GM21786 (cell line): ENCODE data around the gene GORASP2.

Source experiments
- ATAC-seq: cut with Tn5 transposase; IDR thresholded peaks from one replicate; pipeline ENCODE4 v1.9.1; 2021; ENCODE audit not compliant: unreplicated experiment

The GORASP2 gene

GRCh38 chr2:170922634-170923494 is 6.2 kb upstream of the GORASP2 start:
- no peak for ATAC-seq

GRCh38 chr2:170923799-170924198 is 5.3 kb upstream of the GORASP2 start:
- ATAC-seq = no peak

- ATAC-seq = no peak
Observed at GRCh38 chr2:170924969-170925368, 4.1 kb upstream of the GORASP2 start.

GRCh38 chr2:170925923-170926322 is 3.1 kb upstream of the GORASP2 start:
- ATAC-seq = no peak

- no peak for ATAC-seq
Observed at GRCh38 chr2:170926743-170927297, 2.2 kb upstream of the GORASP2 start.

- no peak for ATAC-seq
Observed at GRCh38 chr2:170928036-170928823, 823 bp upstream of the GORASP2 start.

- no peak for ATAC-seq
Observed at GRCh38 chr2:170929686-170930050, 615 bp downstream of the GORASP2 start.

GRCh38 chr2:170930131-170930990 is 1.3 kb downstream of the GORASP2 start:
- peak; percentile 26 for ATAC-seq

- no peak for ATAC-seq
Observed at GRCh38 chr2:170930991-170931266, 1.9 kb downstream of the GORASP2 start.

GRCh38 chr2:170932166-170932565 is 3.1 kb downstream of the GORASP2 start:
- ATAC-seq = no peak

- no peak for ATAC-seq
Observed at GRCh38 chr2:170932948-170933347, 3.9 kb downstream of the GORASP2 start.

- ATAC-seq = no peak
Observed at GRCh38 chr2:170937709-170938379, 8.8 kb downstream of the GORASP2 start.

GRCh38 chr2:170940066-170940465 is 11.0 kb downstream of the GORASP2 start:
- ATAC-seq = no peak

GRCh38 chr2:170942615-170943014 is 13.6 kb downstream of the GORASP2 start:
- no peak for ATAC-seq

- ATAC-seq = no peak
Observed at GRCh38 chr2:170943041-170943440, 14.0 kb downstream of the GORASP2 start.

- no peak for ATAC-seq
Observed at GRCh38 chr2:170943596-170943995, 14.5 kb downstream of the GORASP2 start.

GRCh38 chr2:170944545-170944944 is 15.5 kb downstream of the GORASP2 start:
- no peak for ATAC-seq

GRCh38 chr2:170949415-170949814 is 20.4 kb downstream of the GORASP2 start:
- no peak for ATAC-seq

- ATAC-seq = peak; percentile 84
Observed at GRCh38 chr2:170950221-170950761, 21.2 kb downstream of the GORASP2 start.

- ATAC-seq = no peak
Observed at GRCh38 chr2:170953941-170954340, 24.9 kb downstream of the GORASP2 start.
